Activated CD4-positive, alpha-beta T cell treated with anti-CD3 and anti-CD28 coated beads, Interleukin-2, Interleukin-6, amounts not matched to agents 100 ng/mL and 50 ng/mL, durations not matched to agents 16 hours and 8 hours (primary cell): Measurements from ENCODE around the gene PACRGL.

ENCODE experiments used
- DNase-seq: peaks from one replicate; pipeline ENCODE4 v3.0.0-alpha.2; 2020

The PACRGL gene

DNA sequence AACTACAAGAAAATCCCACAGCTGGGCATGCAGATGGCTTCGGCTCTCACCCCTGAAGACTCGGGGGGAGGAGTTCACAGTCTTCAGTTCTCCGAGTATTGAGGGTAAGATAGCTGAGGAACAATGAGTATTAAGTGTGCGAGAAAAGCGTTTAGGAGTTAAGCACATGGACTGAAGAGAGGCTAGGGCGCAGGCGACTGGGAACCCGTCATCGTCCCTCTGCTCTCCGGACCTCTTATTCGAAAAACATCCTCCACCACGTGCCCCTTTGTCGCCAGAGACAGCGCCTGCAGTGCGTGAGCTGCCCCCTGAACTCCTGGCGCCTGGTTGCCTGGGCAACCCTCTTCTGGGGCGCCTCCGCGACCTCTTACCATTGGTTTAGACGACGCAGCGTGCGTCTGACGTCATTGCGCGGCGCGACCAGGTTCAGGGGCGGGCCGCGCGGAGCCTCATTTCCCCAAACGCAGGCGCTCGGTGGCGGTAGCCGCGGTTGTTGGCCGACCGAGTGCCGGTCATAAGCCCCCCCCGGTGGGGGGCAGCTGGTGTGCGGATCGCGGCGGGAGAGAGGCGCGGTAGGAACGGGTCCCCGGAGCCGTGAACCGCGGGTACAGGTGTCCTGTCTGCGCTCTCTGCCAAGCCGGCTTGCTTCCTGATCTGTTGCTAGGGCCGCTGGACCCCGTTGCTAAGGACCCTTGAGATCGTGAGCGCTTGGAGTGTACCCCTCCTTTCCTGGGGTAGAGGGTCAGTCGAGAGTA is at the start of gene PACRGL:
TSS of gene PACRGL (plus strand) at position 452 of the 755 bp plus-strand sequence. CDS start 4,024 bp downstream, outside the sequence.
- DNase-seq, result peak; percentile 94

- no peak for DNase-seq
Observed at GRCh38 chr4:20652226-20652885, 47.9 kb upstream of the PACRGL start.

DNA sequence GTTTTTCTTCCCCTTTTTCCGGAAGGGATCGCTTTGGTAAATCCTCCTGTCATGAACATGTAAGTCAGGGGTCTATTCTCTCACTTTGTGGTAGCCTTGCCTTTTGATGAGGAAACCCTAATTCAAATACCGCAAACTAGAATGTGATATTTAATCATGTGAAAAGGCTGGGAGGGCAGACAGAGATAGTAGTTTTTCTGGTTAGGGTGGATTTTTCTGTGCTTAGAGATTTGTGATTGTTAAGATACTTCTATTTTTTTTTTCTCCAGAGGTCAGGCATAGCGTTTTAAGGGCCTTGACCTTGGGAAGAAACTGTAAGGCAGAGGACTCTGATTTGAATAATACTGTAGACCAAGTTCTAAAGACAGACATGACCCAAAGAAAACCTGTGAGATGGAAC is 41.8 kb upstream of the PACRGL start:
- DNase-seq, result no peak

DNA sequence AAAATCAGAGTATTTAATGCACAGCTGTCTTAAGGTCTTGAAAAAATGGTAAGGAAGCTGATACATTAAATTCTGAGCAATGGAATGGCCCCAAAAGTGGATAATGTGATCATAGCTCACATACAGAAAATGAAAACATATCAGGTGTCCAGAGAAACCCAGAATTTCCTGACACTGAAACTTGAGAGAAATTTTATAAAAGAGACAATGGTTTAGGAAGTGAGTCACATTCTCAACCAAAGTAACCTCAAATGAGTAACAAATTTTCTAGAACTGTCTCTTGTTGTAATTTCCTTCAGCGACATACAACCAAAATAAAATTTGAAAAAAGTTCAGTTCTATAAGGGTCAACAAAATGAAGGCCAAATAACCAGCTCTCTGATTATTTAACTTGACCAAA is 37.4 kb upstream of the PACRGL start:
- peak; percentile 2 for DNase-seq

DNA sequence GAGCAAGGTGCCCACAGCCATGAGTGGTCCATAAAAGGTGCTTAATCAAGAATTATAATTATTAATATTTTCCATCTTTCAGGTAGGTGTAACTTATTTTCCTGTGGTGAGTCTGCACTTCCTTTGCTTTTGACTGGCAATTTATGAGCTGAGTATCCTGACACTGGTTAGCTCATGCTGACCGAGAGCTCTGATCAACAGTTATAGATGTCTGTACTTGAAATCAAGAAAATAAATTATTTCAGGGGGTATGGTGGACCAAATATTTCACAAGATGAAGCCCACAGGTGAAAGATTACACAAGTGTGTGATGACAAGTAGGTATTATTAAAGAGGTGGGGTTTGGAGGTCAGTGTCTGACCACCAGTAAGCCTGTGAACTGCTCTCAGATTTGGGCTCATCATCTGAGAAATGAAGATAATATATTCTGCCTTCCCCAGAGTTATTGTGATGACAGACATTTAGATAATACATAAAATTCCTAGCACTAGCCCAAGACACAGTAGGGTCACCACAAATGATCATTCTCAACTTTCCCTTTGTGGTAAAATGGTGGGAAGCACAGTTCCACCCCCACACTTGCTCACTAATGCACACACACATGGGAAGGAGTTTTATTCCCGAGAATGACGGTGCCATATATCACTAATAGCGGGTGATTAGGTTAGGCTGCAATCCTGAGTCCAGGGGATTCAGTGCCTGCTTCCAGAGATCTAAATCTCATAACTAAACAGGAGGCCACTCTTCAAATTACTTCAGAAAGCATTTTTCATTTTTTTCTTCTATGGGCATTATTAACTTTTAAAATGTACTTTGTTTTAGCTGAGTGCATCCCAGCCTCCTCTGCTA is 34.0 kb upstream of the PACRGL start:
- no peak for DNase-seq

GRCh38 chr4:20672262-20672661 is 28.0 kb upstream of the PACRGL start:
- no peak for DNase-seq

DNA sequence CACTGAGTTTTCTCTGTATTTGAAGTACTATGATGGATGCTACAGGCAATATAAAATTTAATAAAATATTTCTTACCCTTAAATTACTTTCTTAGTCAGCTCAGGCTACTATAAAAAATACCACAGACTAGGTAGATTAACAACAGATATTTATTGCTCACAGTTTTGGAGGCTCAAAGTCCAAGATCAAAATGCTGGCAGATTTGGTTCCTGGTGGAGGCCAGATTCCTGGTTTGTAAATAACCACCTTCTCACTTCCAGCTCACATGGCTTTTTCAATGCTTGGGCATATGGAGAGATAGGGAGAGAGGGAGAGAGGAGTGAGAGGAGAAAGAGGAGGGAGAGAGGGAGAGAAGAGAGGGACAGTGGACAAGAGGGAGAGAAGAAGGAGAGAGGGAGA is 24.5 kb upstream of the PACRGL start:
- no peak for DNase-seq

DNA sequence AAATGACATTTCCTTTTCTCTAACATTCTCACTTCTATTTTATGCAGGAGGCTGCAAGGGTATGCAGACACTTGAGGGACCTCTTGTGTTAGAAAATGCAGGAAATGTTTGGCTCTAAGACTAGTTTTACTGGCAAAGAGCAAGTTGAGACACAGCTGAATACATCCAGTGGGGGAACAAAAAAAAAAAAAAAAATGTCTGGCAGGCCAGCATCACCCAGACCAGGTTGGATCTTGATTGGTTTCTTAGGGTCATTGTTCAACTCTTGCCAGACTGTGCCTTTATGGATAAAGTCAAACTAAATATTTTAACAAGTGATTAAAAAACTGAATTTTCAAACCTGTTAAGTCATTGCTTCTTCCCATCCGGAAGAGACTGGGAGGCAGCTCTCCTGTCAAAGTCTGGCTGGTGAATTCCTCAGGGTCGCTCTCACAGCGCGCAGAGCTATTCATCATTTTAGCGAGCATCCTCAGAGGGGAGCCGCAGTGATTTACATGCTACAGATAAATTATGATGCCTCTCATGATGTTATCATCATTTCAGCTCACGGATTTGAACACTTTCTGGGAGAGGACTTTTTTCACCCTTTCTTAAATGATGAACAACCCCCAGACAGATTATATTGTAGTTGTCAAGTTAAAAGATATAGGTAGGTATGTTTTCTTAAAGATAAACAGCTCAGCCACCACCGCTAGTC is 23.6 kb upstream of the PACRGL start:
- DNase-seq, result no peak

DNA sequence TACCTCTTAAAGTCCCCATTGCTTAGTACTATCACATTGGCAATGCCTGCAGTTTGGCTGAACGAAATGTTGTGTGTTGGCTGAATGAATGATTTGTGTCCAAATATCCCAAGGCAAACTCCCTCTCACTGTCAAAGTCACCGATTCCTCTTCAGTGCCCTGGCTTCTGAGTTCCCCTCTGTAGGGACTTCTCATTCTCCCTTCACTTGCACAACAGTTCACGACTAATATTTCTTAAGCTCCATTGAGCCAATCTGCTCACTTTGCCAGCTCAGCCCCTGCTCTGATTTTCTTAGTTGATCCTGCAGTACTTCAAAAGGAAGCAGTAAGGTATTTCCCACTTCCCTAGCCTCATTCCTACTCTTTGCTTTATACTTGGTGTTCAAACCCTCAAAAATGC is 21.9 kb upstream of the PACRGL start:
- no peak for DNase-seq

GRCh38 chr4:20679951-20680350 is 20.3 kb upstream of the PACRGL start:
- DNase-seq, result no peak

GRCh38 chr4:20680736-20681135 is 19.5 kb upstream of the PACRGL start:
- no peak for DNase-seq

DNA sequence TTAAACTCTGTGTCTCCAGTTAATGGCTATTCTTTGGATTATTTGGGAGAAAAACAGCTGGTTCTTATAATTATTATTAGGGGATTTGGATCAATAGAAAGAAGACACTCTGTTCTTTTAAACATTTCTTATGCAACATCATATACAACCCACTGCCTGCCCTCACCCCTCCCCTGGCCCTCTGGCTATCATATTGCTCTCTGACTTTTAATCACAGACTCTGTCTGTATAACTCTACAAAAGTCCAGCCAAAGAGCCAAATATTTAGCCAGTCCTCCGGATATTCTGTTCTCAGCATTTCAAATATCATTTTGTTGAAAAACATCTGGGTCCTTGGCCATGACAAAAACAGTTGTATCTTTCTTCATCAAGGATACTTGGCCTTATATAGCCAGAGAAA is 19.0 kb upstream of the PACRGL start:
- no peak for DNase-seq

DNA sequence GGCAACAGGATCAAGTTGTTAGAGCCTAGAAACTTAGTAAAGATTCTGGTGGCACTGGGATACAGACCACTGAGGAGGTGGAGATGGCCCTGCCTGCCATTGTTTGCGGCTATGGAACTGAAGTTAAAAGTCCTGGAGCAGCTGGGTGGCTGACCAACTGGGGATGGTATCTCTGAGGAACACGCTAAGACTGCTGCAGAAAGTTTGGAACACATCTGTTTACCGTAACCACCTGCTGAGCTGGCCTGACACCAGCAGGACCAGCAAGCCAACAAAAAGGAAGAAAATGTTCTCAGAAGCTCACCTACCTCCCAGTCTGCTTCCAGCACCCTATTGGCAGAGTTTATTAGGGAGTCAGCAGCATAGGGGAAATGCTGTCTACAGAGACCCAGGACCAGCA is 17.4 kb upstream of the PACRGL start:
- DNase-seq, result no peak

DNA sequence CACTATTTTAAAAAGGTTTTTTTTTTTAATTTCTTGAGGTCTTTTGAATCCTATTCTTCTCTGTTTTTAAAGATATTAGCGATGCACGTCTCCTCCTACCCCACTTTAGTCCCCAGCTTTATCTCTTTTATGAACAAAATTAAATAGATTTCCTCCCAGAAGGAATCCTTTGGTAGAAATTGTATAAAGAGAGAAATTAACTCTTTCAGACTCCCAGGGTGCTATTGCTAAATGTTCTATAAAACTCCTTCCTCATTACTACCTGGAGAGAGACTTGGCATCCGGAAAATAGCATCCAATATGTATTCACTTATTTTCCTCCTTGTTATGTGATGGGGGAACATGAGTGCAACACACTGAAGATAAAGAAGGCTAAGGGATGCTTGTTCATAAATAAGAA is 16.5 kb upstream of the PACRGL start:
- no peak for DNase-seq

- peak; percentile 9 for DNase-seq
Observed at GRCh38 chr4:20684852-20685763, 15.2 kb upstream of the PACRGL start.

GRCh38 chr4:20687864-20688263 is 12.4 kb upstream of the PACRGL start:
- DNase-seq, result no peak

- DNase-seq, result no peak
Observed at GRCh38 chr4:20696815-20697214, 3.4 kb upstream of the PACRGL start.

DNA sequence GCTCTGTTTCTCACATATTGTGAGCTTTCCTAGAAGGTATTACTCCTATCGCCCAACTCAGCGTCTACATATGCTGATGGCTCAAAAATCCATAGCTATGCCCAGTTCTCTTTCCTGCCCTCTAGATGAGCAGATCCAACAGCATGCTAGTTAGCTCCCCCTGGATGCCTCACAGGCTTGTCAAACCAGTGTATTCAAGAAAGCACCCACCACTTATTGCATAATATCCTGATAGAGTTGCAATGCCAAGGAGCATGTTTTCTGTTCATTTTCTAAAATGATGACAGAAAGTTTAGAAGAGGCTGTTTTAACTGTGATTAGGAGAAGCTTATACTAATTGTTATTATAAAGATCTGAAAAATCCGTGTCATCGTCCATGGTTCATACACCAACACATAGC is 1.9 kb upstream of the PACRGL start:
- no peak for DNase-seq

DNA sequence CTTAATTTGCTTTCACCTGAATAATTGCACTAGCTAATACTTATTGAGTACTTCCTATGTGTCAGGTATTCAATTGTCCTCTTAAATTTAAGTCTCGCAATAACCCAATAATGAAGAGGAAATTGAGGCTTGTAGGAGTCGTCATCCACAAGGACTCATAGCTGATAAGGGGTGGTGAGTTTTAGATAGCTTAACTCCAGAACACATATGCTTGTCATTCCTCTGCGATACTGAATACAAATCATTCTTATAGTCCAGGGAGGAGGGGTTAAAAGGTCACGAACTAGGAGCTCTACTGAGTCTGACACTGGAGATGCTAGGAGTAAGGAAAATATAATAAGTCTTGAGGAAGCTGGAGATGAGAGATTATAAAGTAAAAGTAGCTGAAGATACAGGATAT is 1.4 kb upstream of the PACRGL start:
- no peak for DNase-seq

- DNase-seq, result no peak
Observed at GRCh38 chr4:20711335-20711734, 11.1 kb downstream of the PACRGL start.

GRCh38 chr4:20723019-20723418 is 22.8 kb downstream of the PACRGL start:
- DNase-seq, result no peak

GRCh38 chr4:20723463-20723862 is 23.2 kb downstream of the PACRGL start:
- DNase-seq, result no peak
